Measurements from ENCODE around the gene DNAH1.

DNA sequence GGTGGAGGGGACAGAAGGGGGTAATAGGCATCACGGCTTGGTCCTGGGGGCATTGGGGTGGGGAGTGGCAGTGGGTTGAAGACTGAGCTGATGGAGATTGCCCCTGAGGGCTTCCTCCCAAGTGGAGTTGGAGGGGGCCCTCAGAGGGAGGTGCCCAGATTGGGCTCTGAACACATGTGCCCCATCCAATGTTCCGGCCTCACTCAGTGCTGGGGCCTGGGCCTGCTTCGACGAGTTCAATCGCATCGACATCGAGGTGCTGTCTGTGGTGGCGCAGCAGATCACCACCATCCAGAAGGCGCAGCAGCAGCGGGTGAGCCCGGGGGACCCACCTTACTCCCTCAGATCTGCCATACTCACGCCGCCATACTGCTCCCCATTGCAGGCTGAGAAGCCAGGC, 45.3 kb downstream of the DNAH1 start:
- TF ChIP-seq, protein P1, sequence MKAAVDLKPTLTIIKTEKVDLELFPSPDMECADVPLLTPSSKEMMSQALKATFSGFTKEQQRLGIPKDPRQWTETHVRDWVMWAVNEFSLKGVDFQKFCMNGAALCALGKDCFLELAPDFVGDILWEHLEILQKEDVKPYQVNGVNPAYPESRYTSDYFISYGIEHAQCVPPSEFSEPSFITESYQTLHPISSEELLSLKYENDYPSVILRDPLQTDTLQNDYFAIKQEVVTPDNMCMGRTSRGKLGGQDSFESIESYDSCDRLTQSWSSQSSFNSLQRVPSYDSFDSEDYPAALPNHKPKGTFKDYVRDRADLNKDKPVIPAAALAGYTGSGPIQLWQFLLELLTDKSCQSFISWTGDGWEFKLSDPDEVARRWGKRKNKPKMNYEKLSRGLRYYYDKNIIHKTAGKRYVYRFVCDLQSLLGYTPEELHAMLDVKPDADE (IDR thresholded peaks at IDR 0.05), result no peak
- no peak for TF ChIP-seq EZH2 (IDR thresholded peaks at IDR 0.05; ENCODE audit: low read depth, unreplicated experiment)
- TF ChIP-seq, protein P2, sequence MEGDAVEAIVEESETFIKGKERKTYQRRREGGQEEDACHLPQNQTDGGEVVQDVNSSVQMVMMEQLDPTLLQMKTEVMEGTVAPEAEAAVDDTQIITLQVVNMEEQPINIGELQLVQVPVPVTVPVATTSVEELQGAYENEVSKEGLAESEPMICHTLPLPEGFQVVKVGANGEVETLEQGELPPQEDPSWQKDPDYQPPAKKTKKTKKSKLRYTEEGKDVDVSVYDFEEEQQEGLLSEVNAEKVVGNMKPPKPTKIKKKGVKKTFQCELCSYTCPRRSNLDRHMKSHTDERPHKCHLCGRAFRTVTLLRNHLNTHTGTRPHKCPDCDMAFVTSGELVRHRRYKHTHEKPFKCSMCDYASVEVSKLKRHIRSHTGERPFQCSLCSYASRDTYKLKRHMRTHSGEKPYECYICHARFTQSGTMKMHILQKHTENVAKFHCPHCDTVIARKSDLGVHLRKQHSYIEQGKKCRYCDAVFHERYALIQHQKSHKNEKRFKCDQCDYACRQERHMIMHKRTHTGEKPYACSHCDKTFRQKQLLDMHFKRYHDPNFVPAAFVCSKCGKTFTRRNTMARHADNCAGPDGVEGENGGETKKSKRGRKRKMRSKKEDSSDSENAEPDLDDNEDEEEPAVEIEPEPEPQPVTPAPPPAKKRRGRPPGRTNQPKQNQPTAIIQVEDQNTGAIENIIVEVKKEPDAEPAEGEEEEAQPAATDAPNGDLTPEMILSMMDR (conservative IDR thresholded peaks at IDR 0.05; ENCODE audit: low read depth in 2 of 2), result no peak

All from GM23338 (cell line).